IMR-90 (cell line): ENCODE measurements around the gene NNMT. TPM values are rescaled to one million over a fixed set of nuclear protein-coding genes. Genes with fewer than 3 reads are reported as not detected.

Source experiments
- ATAC-seq: fragments of 200-7000 bp; cut with Tn5 transposase; 2 replicates; pipeline ENCODE4 v1.9.1; 2020; ENCODE audit warnings: low read depth, mild to moderate bottlenecking, moderate library complexity
- BruUV-seq: library from RNA; stranded (reverse); fragments of 400-500 nt; replicated peaks from 2 replicates; lab custom pipeline; 2021; lab: Mats Ljungman, UMichigan
- CTCF ChIA-PET: fragments of 300-600 bp; formaldehyde crosslinking; extraction: SDS; loops from one replicate; lab custom pipeline; 2021; ENCODE audit warnings: antibody characterized with exemption; lab: Yijun Ruan, JAX
- POLR2A ChIA-PET: fragments of 300-600 bp; sonication (Branson Sonifier 250); formaldehyde crosslinking; loops from one replicate; lab custom pipeline; 2022; ENCODE audit warnings: antibody characterized with exemption; ENCODE audit not compliant: unreplicated experiment; lab: Charles Lee
- DNase-seq: peaks from one replicate; pipeline ENCODE4 v3.0.0; 2013
- H2AFZ ChIP-seq: replicated peaks from 2 replicates; pipeline ENCODE3; 2013; ENCODE audit warnings: low read length, mild to moderate bottlenecking; ENCODE audit not compliant: poor library complexity
- H2AK5ac ChIP-seq: 2 replicates; pipeline ENCODE4 v1.6.1; 2013; ENCODE audit warnings: low read depth, low read length, inconsistent platforms
- H2AK9ac ChIP-seq: replicated peaks from 2 replicates; pipeline ENCODE3; 2013; ENCODE audit warnings: mild to moderate bottlenecking, low read depth, low read length, moderate library complexity; ENCODE audit not compliant: poor library complexity
- H2BK120ac ChIP-seq: 2 replicates; pipeline ENCODE4 v1.6.1; 2013; ENCODE audit warnings: low read depth, low read length, inconsistent platforms
- H2BK15ac ChIP-seq: 3 replicates; pipeline ENCODE4 v1.6.1; 2013; ENCODE audit warnings: low read depth, low read length, inconsistent platforms
- H2BK20ac ChIP-seq: 2 replicates; pipeline ENCODE4 v1.6.1; 2013; ENCODE audit warnings: low read depth, mild to moderate bottlenecking, inconsistent platforms, low read length, moderate library complexity
- H2BK5ac ChIP-seq: 2 replicates; pipeline ENCODE4 v1.6.1; 2013; ENCODE audit warnings: mild to moderate bottlenecking, low read depth, low read length, inconsistent platforms; ENCODE audit not compliant: poor library complexity, severe bottlenecking
- H3K14ac ChIP-seq: replicated peaks from 2 replicates; pipeline ENCODE4 v1.6.1; 2013; ENCODE audit warnings: low read depth, low read length, inconsistent platforms
- H3K18ac ChIP-seq: 2 replicates; pipeline ENCODE4 v1.6.1; 2013; ENCODE audit warnings: low read depth, low read length, control low read depth
- H3K23ac ChIP-seq: 2 replicates; pipeline ENCODE4 v1.6.1; 2013; ENCODE audit warnings: low read depth, low read length, inconsistent platforms
- H3K27ac ChIP-seq: 2 replicates; pipeline ENCODE4 v1.5.1; 2013; ENCODE audit warnings: mild to moderate bottlenecking, control low read depth, low read length; ENCODE audit not compliant: insufficient read depth
- H3K27me3 ChIP-seq: 2 replicates; pipeline ENCODE4 v1.6.1; 2013; ENCODE audit warnings: low read length; ENCODE audit not compliant: control insufficient read depth, insufficient read depth
- H3K36me3 ChIP-seq: 2 replicates; pipeline ENCODE4 v1.6.1; 2013; ENCODE audit warnings: low read length, mixed read lengths; ENCODE audit not compliant: control insufficient read depth, insufficient read depth
- H3K4ac ChIP-seq: 2 replicates; pipeline ENCODE4 v1.6.1; 2013; ENCODE audit warnings: low read depth, low read length, inconsistent platforms
- H3K4me1 ChIP-seq: 2 replicates; pipeline ENCODE4 v1.6.1; 2013; ENCODE audit warnings: low read length, mixed read lengths; ENCODE audit not compliant: control insufficient read depth, insufficient read depth
- H3K4me2 ChIP-seq: 2 replicates; pipeline ENCODE4 v1.6.1; 2013; ENCODE audit warnings: low read depth, mild to moderate bottlenecking, control low read depth, low read length, moderate library complexity
- H3K4me3 ChIP-seq: 2 replicates; pipeline ENCODE4 v1.5.1; 2013; ENCODE audit warnings: low read depth, mild to moderate bottlenecking, control low read depth, low read length, moderate library complexity; ENCODE audit not compliant: insufficient read depth
- H3K56ac ChIP-seq: 2 replicates; pipeline ENCODE4 v1.6.1; 2013; ENCODE audit warnings: low read length, inconsistent platforms; ENCODE audit not compliant: insufficient read depth; ENCODE audit errors: extremely low read depth
- H3K79me1 ChIP-seq, 2 experiments: 2 replicates each; pipeline ENCODE4 v1.6.1; 2013; ENCODE audit warnings: low read length in 2 of 2, inconsistent platforms in 1 of 2, low read depth in 1 of 2
- H3K9ac ChIP-seq: 2 replicates; pipeline ENCODE4 v1.6.1; 2013; ENCODE audit warnings: low read depth, low read length, control low read depth
- H3K9me1 ChIP-seq: 2 replicates; pipeline ENCODE4 v1.6.1; 2013; ENCODE audit warnings: low read length, inconsistent platforms; ENCODE audit not compliant: insufficient read depth
- H3K9me3 ChIP-seq: 2 replicates; pipeline ENCODE4 v1.6.1; 2013; ENCODE audit warnings: low read length; ENCODE audit not compliant: control insufficient read depth, insufficient read depth
- H4K20me1 ChIP-seq: 2 replicates; pipeline ENCODE4 v1.6.1; 2013; ENCODE audit warnings: low read length, inconsistent platforms; ENCODE audit not compliant: insufficient read depth
- H4K5ac ChIP-seq: 2 replicates; pipeline ENCODE4 v1.6.1; 2013; ENCODE audit warnings: mild to moderate bottlenecking, low read depth, low read length, control low read depth
- H4K8ac ChIP-seq, 2 experiments: 2 replicates each; pipeline ENCODE4 v1.6.1; 2013; ENCODE audit warnings: low read depth in 2 of 2, low read length in 2 of 2, control low read depth in 1 of 2, inconsistent platforms in 1 of 2
- H4K91ac ChIP-seq: 2 replicates; pipeline ENCODE4 v1.6.1; 2013; ENCODE audit warnings: low read depth, low read length, inconsistent platforms; ENCODE audit not compliant: insufficient read depth
- CEBPB ChIP-seq: IDR thresholded peaks from 2 replicates; pipeline ENCODE4 v1.6.1; 2012; ENCODE audit warnings: low read depth, low read length, improper control_type of control experiment
- ELK1 ChIP-seq: fragments of 150-350 bp; IDR thresholded peaks from 2 replicates; pipeline ENCODE4 v1.6.1; 2016; ENCODE audit warnings: low read depth, mild to moderate bottlenecking, low read length, moderate library complexity, borderline replicate concordance
- NFE2L2 ChIP-seq: fragments of 150-350 bp; IDR thresholded peaks from 2 replicates; pipeline ENCODE4 v1.6.1; 2016; ENCODE audit warnings: low read depth, mild to moderate bottlenecking, low read length
- WGBS, 2 experiments: methylation state at CpG; one replicate each; pipeline versions ENCODE4 v1.1.5 to v1.1.7; 2013; ENCODE audit warnings: missing lambda C conversion rate in 2 of 2; ENCODE audit not compliant: insufficient read length in 1 of 2; ENCODE audit errors: extremely low coverage in 2 of 2; 5-methylcytosine and 5-hydroxymethylcytosine counted together
- dilution Hi-C: fragments of 300-500 bp; cut with HindIII; formaldehyde crosslinking; loops from one replicate; pipeline ENCODE4 v1.14.3; 2018; ENCODE audit warnings: low sequenced_read_pairs; ENCODE audit not compliant: unreplicated experiment
- in situ Hi-C: fragments of 300-500 bp; cut with MboI; formaldehyde crosslinking; loops from 3 replicates; pipeline ENCODE4 v1.14.3; 2019; ENCODE audit warnings: low sequenced_read_pairs, inconsistent platforms, mixed read lengths
- intact Hi-C: fragments of 100-400 bp; cut with micrococcal nuclease; formaldehyde crosslinking; loops from 2 replicates; pipeline ENCODE4 v1.10.0; 2022
- polyA plus RNA-seq, 3 experiments: library from polyadenylated mRNA; depleted of rRNA; stranded (reverse); fragments of >200 nt; gene quantifications; 2 replicates each; pipeline ENCODE4 v1.2.3, GENCODE V29; 2012; ENCODE audit warnings: low replicate concordance in 1 of 3
- total RNA-seq: library from RNA; depleted of rRNA; stranded (reverse); fragments of >200 nt; gene quantifications from 2 replicates; pipeline ENCODE4 v1.2.3, GENCODE V29; 2012

The NNMT gene
- total and polyA plus RNA-seq, 2 of the 4 experiments (the other 2 are of a cell fraction), result 79.7 to 108 TPM

GRCh38 chr11:114285599-114285998 lies 10.6 kb upstream of the NNMT start:
- peak overlapping the region; percentile 51 for H3K4ac ChIP-seq
- H2BK5ac ChIP-seq, result peak overlapping the region; percentile 25
- no CpG with 5 or more reads among the region's 3 CpGs for WGBS, 2 experiments
- peaks cover 7% of the 10 kb centered on the region for H3K9me3 ChIP-seq
- H3K9ac ChIP-seq, result no peak overlapping the region
- H4K20me1 ChIP-seq, result no peaks in the 10 kb centered on the region
- no peak overlapping the region for H2AK9ac ChIP-seq
- peak overlapping the region; percentile 45 for H4K5ac ChIP-seq
- no TSS peak for BruUV-seq
- H3K4me3 ChIP-seq, result no peak overlapping the region
- H3K9me1 ChIP-seq, result no peaks in the 10 kb centered on the region
- peak overlapping the region; percentile 46 for H2BK120ac ChIP-seq
- H3K27ac ChIP-seq, result peak overlapping the region; percentile 2; the same call in 1 of the 2 replicates
- intact Hi-C loops, result no loop called here
- H3K4me2 ChIP-seq, result peak overlapping the region; percentile 11; the same call in 1 of the 2 replicates
- peak; percentile 58 for DNase-seq
- peak overlapping the region in 1 of 2 experiments; percentile 29; a peak in 1 of 4 replicates for H4K8ac ChIP-seq
- in situ Hi-C loops, result no loop called here
- H3K36me3 ChIP-seq, result no peaks in the 10 kb centered on the region
- ChIA-PET POLR2A (interaction anchor here (0.6 kb wide), 1 partner anchor 10 kb away, joined by 14 read pairs; the partner anchor contains the start of gene NNMT), CTCF (no interaction called here)
- H3K4me1 ChIP-seq, result peaks cover 16% of the 10 kb centered on the region
- no peaks in the 10 kb centered on the region for H3K27me3 ChIP-seq
- H4K91ac ChIP-seq, result peak overlapping the region; percentile 22
- TF ChIP-seq NFE2L2, result no peak
- no peak for TF ChIP-seq ELK1
- TF ChIP-seq CEBPB, result peak; percentile 85
- H2BK15ac ChIP-seq, result peak overlapping the region; percentile 9; the same call in 2 of the 3 replicates
- no peak overlapping the region for H2AK5ac ChIP-seq
- peak overlapping the region; percentile 23 for H2BK20ac ChIP-seq
- H3K79me1 ChIP-seq, result no peaks in the 10 kb centered on the region
- peak overlapping the region; percentile 36; the same call in 1 of the 2 replicates for H3K18ac ChIP-seq
- no peak overlapping the region for H3K23ac ChIP-seq
- no peak overlapping the region for H2AFZ ChIP-seq
- H3K14ac ChIP-seq, result no peak overlapping the region
- no peak overlapping the region for H3K56ac ChIP-seq
- ATAC-seq, result peak; percentile 52
- dilution Hi-C loops, result no loop called here
